SK-N-SH (cell line): ENCODE measurements around the gene CYP39A1. TPM values are rescaled to one million over a fixed set of nuclear protein-coding genes. Genes with fewer than 3 reads are reported as not detected.

Experiments
- CTCF ChIA-PET: fragments of 300-600, 350-600 bp; formaldehyde crosslinking; extraction: SDS; loops from one replicate; lab custom pipeline; 2021; lab: Yijun Ruan, JAX
- POLR2A ChIA-PET: fragments of 350-600 bp; sonication (Branson Sonifier 250); formaldehyde crosslinking; extraction: SDS; loops from one replicate; lab custom pipeline; 2020; ENCODE audit warnings: antibody characterized with exemption, inconsistent platforms; lab: Yijun Ruan, JAX
- DNase-seq: peaks from one replicate; pipeline ENCODE4 v3.0.0; 2012
- H2AFZ ChIP-seq: fragments of 200-600 bp; sonication (generic); 2 replicates; pipeline ENCODE4 v1.8.1; 2016; ENCODE audit warnings: antibody characterized with exemption, mild to moderate bottlenecking, low read depth
- H3F3A ChIP-seq: fragments of 200-600 bp; sonication (generic); replicated peaks from 2 replicates; pipeline ENCODE3; 2016; ENCODE audit warnings: antibody characterized with exemption, mild to moderate bottlenecking; ENCODE audit not compliant: insufficient read depth
- H3K27ac ChIP-seq, 2 experiments: fragments of 200-500 bp in 1 of 2; fragments of 200-600 bp in 1 of 2; sonication (Bioruptor generic) in 1 of 2; sonication (generic), shearing (Covaris generic) in 1 of 2; 2 replicates each; pipeline versions ENCODE4 v1.5.1 to v1.6.1; 2014 to 2016; ENCODE audit warnings: low read depth in 2 of 2, inconsistent platforms in 1 of 2, low read length in 1 of 2, mild to moderate bottlenecking in 1 of 2, mixed read lengths in 1 of 2
- H3K27me3 ChIP-seq: fragments of 200-600 bp; sonication (generic), shearing (Covaris generic); 2 replicates; pipeline ENCODE4 v1.6.1; 2016; ENCODE audit warnings: mixed run types; ENCODE audit not compliant: insufficient read depth
- H3K36me3 ChIP-seq, 2 experiments: fragments of 200-500 bp in 1 of 2; fragments of 200-600 bp in 1 of 2; sonication (Bioruptor generic) in 1 of 2; sonication (generic) in 1 of 2; replicated peaks in 1 of 2; 2 replicates each; pipeline versions ENCODE3 to v1.5.1; 2014 to 2016; ENCODE audit warnings: low read length in 1 of 2, mild to moderate bottlenecking in 1 of 2; ENCODE audit not compliant: insufficient read depth in 2 of 2, control insufficient read depth in 1 of 2
- H3K4me1 ChIP-seq, 2 experiments: fragments of 200-500 bp in 1 of 2; fragments of 200-600 bp in 1 of 2; sonication (Bioruptor generic) in 1 of 2; sonication (generic), shearing (Covaris generic) in 1 of 2; 2 replicates each; pipeline versions ENCODE4 v1.5.1 to v1.6.1; 2014 to 2016; ENCODE audit warnings: low read depth in 1 of 2, low read length in 1 of 2, mixed run types in 1 of 2; ENCODE audit not compliant: insufficient read depth in 2 of 2, control insufficient read depth in 1 of 2
- H3K4me2 ChIP-seq: fragments of 200-600 bp; sonication (generic), shearing (Covaris generic); 2 replicates; pipeline ENCODE4 v1.6.1; 2017; ENCODE audit warnings: mixed run types
- H3K4me3 ChIP-seq, 2 experiments: fragments of 200-500 bp in 1 of 2; fragments of 200-600 bp in 1 of 2; sonication (Bioruptor generic) in 1 of 2; sonication (generic), shearing (Covaris generic) in 1 of 2; 2 replicates each; pipeline versions ENCODE4 v1.5.1 to v1.8.1; 2014 to 2016; ENCODE audit warnings: low read depth in 2 of 2, inconsistent platforms in 1 of 2, low read length in 1 of 2, mild to moderate bottlenecking in 1 of 2, mixed read lengths in 1 of 2, moderate library complexity in 1 of 2
- H3K79me2 ChIP-seq: fragments of 200-600 bp; sonication (generic); 2 replicates; pipeline ENCODE4 v1.8.1; 2017; ENCODE audit warnings: mild to moderate bottlenecking; ENCODE audit not compliant: insufficient read depth
- H3K9ac ChIP-seq: fragments of 200-600 bp; sonication (generic); 2 replicates; pipeline ENCODE4 v1.6.1; 2017; ENCODE audit warnings: mixed run types
- H3K9me2 ChIP-seq: fragments of 200-600 bp; sonication (generic); 2 replicates; pipeline ENCODE4 v1.6.1; 2017; ENCODE audit warnings: mixed run types
- H3K9me3 ChIP-seq: fragments of 200-600 bp; sonication (generic); 2 replicates; pipeline ENCODE4 v1.6.1; 2017; ENCODE audit warnings: mixed run types, mild to moderate bottlenecking, moderate library complexity
- H4K20me1 ChIP-seq: fragments of 200-600 bp; sonication (generic); 2 replicates; pipeline ENCODE4 v1.6.1; 2017; ENCODE audit warnings: mild to moderate bottlenecking, mixed run types; ENCODE audit not compliant: insufficient read depth
- ELF1 ChIP-seq: IDR thresholded peaks from 2 replicates; pipeline ENCODE4 v1.4.0; 2012
- FOXJ3 ChIP-seq: sonication (generic); formaldehyde crosslinking; IDR thresholded peaks from 2 replicates; pipeline ENCODE4 v1.5.1; 2020; ENCODE audit warnings: mild to moderate bottlenecking, missing genetic modification reagents
- GABPA ChIP-seq: IDR thresholded peaks from 2 replicates; pipeline ENCODE4 v1.4.0; 2012; ENCODE audit warnings: low read depth, mild to moderate bottlenecking
- IRF3 ChIP-seq: fragments of 150-350 bp; IDR thresholded peaks from 2 replicates; pipeline ENCODE4 v1.6.1; 2016; ENCODE audit warnings: mild to moderate bottlenecking, low read depth, low read length
- JUND ChIP-seq: IDR thresholded peaks from 2 replicates; pipeline ENCODE4 v1.4.0; 2012
- PBX3 ChIP-seq: IDR thresholded peaks from 2 replicates; pipeline ENCODE4; 2012
- POLR2AphosphoS5 ChIP-seq: IDR thresholded peaks from 2 replicates; pipeline ENCODE4 v1.6.1; 2012; ENCODE audit warnings: low read depth, low read length
- REST ChIP-seq: IDR thresholded peaks from 2 replicates; pipeline ENCODE4 v1.6.1; 2012; ENCODE audit warnings: mild to moderate bottlenecking, low read depth, low read length, moderate library complexity
- RFX5 ChIP-seq: IDR thresholded peaks from 2 replicates; pipeline ENCODE4 v1.6.1; 2012; ENCODE audit warnings: mild to moderate bottlenecking, improper control_type of control experiment, low read length
- SIN3A ChIP-seq: IDR thresholded peaks from 2 replicates; pipeline ENCODE4 v1.6.1; 2012; ENCODE audit warnings: low read depth, mild to moderate bottlenecking, low read length, moderate library complexity, borderline replicate concordance
- USF1 ChIP-seq: IDR thresholded peaks from 2 replicates; pipeline ENCODE4 v1.4.0; 2012; ENCODE audit warnings: low read depth, borderline replicate concordance
- USF2 ChIP-seq: fragments of 150-350 bp; IDR thresholded peaks from 2 replicates; pipeline ENCODE4 v1.6.1; 2017; ENCODE audit warnings: antibody characterized with exemption, low read length, low read depth, borderline replicate concordance
- YY1 ChIP-seq: IDR thresholded peaks from 2 replicates; pipeline ENCODE4 v1.4.0; 2012; ENCODE audit warnings: low read depth, mild to moderate bottlenecking
- WGBS: methylation state at CpG from one replicate; pipeline ENCODE4 v1.1.6; 2017; ENCODE audit warnings: low lambda C conversion rate; 5-methylcytosine and 5-hydroxymethylcytosine counted together
- polyA plus RNA-seq, 3 experiments: library from polyadenylated mRNA; depleted of rRNA; stranded (reverse); fragments of >200 nt; gene quantifications; 2 replicates each; pipeline ENCODE4 v1.2.3, GENCODE V29; 2012

Gene CYP39A1
- polyA plus RNA-seq, 1 of the 3 experiments (the other 2 are of a cell fraction): not detected

- no peak for TF ChIP-seq PBX3
- no peak for TF ChIP-seq SIN3A
- no peak for TF ChIP-seq JUND
- no peak for TF ChIP-seq RFX5
- TF ChIP-seq YY1: no peak
Observed at GRCh38 chr6:46586906-46587305, 65.7 kb downstream of the CYP39A1 start (continued).

- no peak for DNase-seq
- H3K9ac ChIP-seq: no peak overlapping the region
- no peaks in the 10 kb centered on the region for H3K36me3 ChIP-seq
- peak overlapping the region; percentile 46; the same call in 1 of the 2 replicates for H2AFZ ChIP-seq
- WGBS: 9% methylated on average over 3 of the region's 3 CpGs
- no peak overlapping the region for H3K4me2 ChIP-seq
- no peaks in the 10 kb centered on the region for H3K4me1 ChIP-seq
- no peak overlapping the region for H3K27ac ChIP-seq
- no peak overlapping the region for H3K4me3 ChIP-seq
- H3K27me3 ChIP-seq: no peaks in the 10 kb centered on the region
- H3F3A ChIP-seq: no peaks in the 10 kb centered on the region
- H3K79me2 ChIP-seq: no peaks in the 10 kb centered on the region
- H3K9me3 ChIP-seq: no peaks in the 10 kb centered on the region
- TF ChIP-seq FOXJ3 (CRISPR knock-in tag) (no peak), ELF1 (no peak), REST (no peak), RFX5 (no peak), GABPA (no peak), IRF3 (no peak), USF1 (no peak), POLR2AphosphoS5 (no peak), USF2 (no peak)
- TF ChIP-seq, all 33 proteins: peak for 0
- no peaks in the 10 kb centered on the region for H4K20me1 ChIP-seq
- H3K9me2 ChIP-seq: no peaks in the 10 kb centered on the region
- CTCF ChIA-PET: interaction anchor here (1.2 kb wide), 1 partner anchor 18 kb away, joined by 3 read pairs; no protein-coding TSS in a partner anchor
- POLR2A ChIA-PET: no interaction called here
Observed at GRCh38 chr6:46584586-46584985, 68.0 kb downstream of the CYP39A1 start.
